Fibroblast of lung (primary cell): ENCODE data around the gene IL32. TPM values are rescaled to one million over a fixed set of nuclear protein-coding genes. Genes with fewer than 3 reads are reported as not detected.

ENCODE experiments used
- DNase-seq, 2 donors: peaks; one replicate each; pipeline versions ENCODE4 v3.0.0 to v3.0.0-alpha.2; 2010; ENCODE audit warnings: low read depth in 2 of 2
- H2AFZ ChIP-seq: 2 replicates; pipeline ENCODE4 v1.5.1; 2012; ENCODE audit warnings: low read length, control low read depth, inconsistent platforms
- H3K27ac ChIP-seq: 2 replicates; pipeline ENCODE4 v1.5.1; 2011; ENCODE audit warnings: low read length, control low read depth; ENCODE audit not compliant: insufficient read depth
- H3K27me3 ChIP-seq: 2 replicates; pipeline ENCODE4 v1.5.1; 2011; ENCODE audit warnings: mild to moderate bottlenecking, low read length; ENCODE audit not compliant: control insufficient read depth, insufficient read depth
- H3K36me3 ChIP-seq: 2 replicates; pipeline ENCODE4 v1.5.1; 2011; ENCODE audit warnings: low read length; ENCODE audit not compliant: control insufficient read depth, insufficient read depth
- H3K4me1 ChIP-seq: 2 replicates; pipeline ENCODE4 v1.5.1; 2011; ENCODE audit warnings: low read length; ENCODE audit not compliant: control insufficient read depth, insufficient read depth; ENCODE audit errors: extremely low read depth
- H3K4me2 ChIP-seq: 2 replicates; pipeline ENCODE4 v1.5.1; 2011; ENCODE audit warnings: low read length, control low read depth; ENCODE audit not compliant: insufficient read depth; ENCODE audit errors: extremely low read depth
- H3K4me3 ChIP-seq, 4 experiments: fragments of 200-600 bp in 1 of 4; sonication (generic) in 1 of 4; replicated peaks in 1 of 4; 2 replicates each; pipeline ENCODE4 v1.5.1; 2011 to 2016; ENCODE audit warnings: low read length in 4 of 4, low read depth in 3 of 4, mild to moderate bottlenecking in 3 of 4, control low read depth in 2 of 4, inconsistent platforms in 1 of 4, mixed read lengths in 1 of 4; ENCODE audit not compliant: insufficient read depth in 1 of 4; ENCODE audit errors: control extremely low read depth in 1 of 4
- H3K79me2 ChIP-seq: 2 replicates; pipeline ENCODE4 v1.5.1; 2012; ENCODE audit warnings: mild to moderate bottlenecking, low read length, inconsistent platforms; ENCODE audit not compliant: control insufficient read depth, insufficient read depth
- H3K9ac ChIP-seq: 2 replicates; pipeline ENCODE4 v1.5.1; 2011; ENCODE audit warnings: mild to moderate bottlenecking, low read length, control low read depth; ENCODE audit not compliant: insufficient read depth
- H3K9me3 ChIP-seq: 2 replicates; pipeline ENCODE4 v1.5.1; 2012; ENCODE audit warnings: low read depth, low read length; ENCODE audit not compliant: control insufficient read depth, insufficient read depth
- H4K20me1 ChIP-seq: 2 replicates; pipeline ENCODE4 v1.5.1; 2011; ENCODE audit warnings: low read length; ENCODE audit not compliant: control insufficient read depth, insufficient read depth; ENCODE audit errors: extremely low read depth
- EZH2 ChIP-seq: IDR thresholded peaks from 2 replicates; pipeline ENCODE4 v1.5.1; 2012; ENCODE audit warnings: low read length, control low read depth, mild to moderate bottlenecking; ENCODE audit errors: missing control alignments
- polyA plus RNA-seq, 2 donors: library from polyadenylated mRNA; depleted of rRNA in 1 of 2; stranded (reverse) in 1 of 2; unstranded in 1 of 2; fragments of >200 nt; gene quantifications; 2 replicates each; pipeline ENCODE4 v1.2.1, GENCODE V29; 2011 to 2012; ENCODE audit warnings: missing spikeins in 1 of 2
- total RNA-seq: library from RNA; depleted of rRNA; stranded (reverse); fragments of >200 nt; gene quantifications from 2 replicates; pipeline ENCODE4 v1.2.1, GENCODE V29; 2014
- TF ChIP-seq, protein P1 (sequence below), 2 donors: IDR thresholded peaks in 1 of 2; conservative IDR thresholded peaks in 1 of 2; 1 replicate in 1 of 2; 2 replicates in 1 of 2; pipeline ENCODE4 v1.5.1; 2011 to 2012; ENCODE audit warnings: low read length in 2 of 2, control low read depth in 1 of 2, inconsistent platforms in 1 of 2, low read depth in 1 of 2, mild to moderate bottlenecking in 1 of 2

Gene IL32
- total and polyA plus RNA-seq, 2 donors (not counting 1 experiment from before 2014, with no cell fraction given), result 4.1 to 5.1 TPM

DNA sequence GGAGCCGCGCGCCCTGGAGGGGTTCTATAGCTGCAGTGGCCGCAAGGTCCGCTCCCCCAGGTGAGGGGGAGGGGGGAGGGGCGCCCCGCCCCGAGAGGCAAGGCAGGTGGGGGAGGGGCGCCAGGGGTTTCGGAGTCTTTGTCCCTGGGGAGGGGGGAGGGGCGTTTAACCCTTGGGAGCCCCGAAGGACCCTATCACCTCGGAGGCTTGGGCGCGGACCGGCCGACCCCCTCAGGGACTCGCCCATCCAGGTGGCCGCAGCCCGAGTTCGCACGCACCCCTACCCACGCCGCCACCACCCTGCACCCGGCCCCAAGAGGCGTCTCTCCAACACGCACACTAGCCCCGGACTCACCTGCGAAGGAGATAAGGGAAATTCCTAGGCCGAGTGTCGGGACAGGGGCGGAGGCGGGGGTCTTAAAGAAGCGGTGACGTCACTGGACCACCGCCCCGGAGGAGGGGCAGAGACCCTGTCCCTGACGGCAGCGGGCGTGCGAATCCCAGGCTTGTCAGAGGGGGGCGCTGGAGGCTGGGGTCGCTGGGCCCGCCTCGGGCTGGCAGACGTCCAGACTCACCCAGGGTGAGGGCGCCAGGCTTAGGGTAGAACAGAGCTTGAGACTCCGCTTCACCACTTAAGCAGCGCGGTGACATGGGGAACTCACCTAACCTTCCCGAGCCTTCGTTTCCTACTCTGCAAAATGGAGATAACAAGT lies 47.5 kb upstream of the IL32 start, which contains the start of gene CLDN6:
Gene CLDN6, minus strand, starts transcription at position 390 of the 713 bp plus-strand sequence. CDS start 2,162 bp downstream, outside the sequence.
- no peak within 1 kb of the TSS for H3K4me2 ChIP-seq

DNA sequence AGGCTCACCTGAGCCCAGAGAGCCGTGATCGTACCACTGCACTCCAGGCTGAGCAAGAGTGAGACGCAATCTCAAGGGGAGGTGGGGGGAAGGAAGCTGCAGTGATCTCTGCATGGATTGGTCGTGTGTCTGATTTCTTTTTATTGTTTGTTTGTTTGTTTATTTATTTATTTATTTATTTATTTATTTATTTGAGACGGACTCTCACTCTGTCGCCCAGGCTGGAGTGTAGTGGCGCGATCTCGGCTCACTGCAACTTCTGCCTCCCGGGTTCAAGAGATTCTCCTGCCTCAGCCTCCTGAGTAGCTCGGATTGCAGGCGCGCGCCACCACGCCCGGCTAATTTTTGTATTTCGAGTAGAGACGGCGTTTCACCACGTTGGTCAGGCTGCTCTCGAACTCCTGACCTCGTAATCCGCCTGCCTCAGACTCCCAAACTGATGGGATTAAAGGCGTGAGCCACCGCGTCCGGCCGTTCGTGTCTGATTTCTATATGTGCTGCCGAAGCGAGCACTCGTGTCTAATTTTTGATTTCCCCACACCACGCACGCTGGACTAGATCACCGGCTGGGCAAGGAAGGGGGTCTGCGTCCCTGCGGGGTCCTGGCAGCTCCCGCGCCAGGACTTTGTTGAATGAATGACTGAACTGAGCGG lies 45.7 kb upstream of the IL32 start:
- H3K4me3 ChIP-seq, result peak overlapping the region; percentile 37 to 96 (median 50)
- no peak overlapping the region for H3K9ac ChIP-seq
- H3K27ac ChIP-seq, result peak overlapping the region; percentile 99
- H3K27me3 ChIP-seq, result no peaks in the 10 kb centered on the region
- H4K20me1 ChIP-seq, result no peaks in the 10 kb centered on the region
- H3K36me3 ChIP-seq, result peaks cover 11% of the 10 kb centered on the region
- peak overlapping the region; percentile 79 for H3K4me2 ChIP-seq
- TF ChIP-seq, protein P1, sequence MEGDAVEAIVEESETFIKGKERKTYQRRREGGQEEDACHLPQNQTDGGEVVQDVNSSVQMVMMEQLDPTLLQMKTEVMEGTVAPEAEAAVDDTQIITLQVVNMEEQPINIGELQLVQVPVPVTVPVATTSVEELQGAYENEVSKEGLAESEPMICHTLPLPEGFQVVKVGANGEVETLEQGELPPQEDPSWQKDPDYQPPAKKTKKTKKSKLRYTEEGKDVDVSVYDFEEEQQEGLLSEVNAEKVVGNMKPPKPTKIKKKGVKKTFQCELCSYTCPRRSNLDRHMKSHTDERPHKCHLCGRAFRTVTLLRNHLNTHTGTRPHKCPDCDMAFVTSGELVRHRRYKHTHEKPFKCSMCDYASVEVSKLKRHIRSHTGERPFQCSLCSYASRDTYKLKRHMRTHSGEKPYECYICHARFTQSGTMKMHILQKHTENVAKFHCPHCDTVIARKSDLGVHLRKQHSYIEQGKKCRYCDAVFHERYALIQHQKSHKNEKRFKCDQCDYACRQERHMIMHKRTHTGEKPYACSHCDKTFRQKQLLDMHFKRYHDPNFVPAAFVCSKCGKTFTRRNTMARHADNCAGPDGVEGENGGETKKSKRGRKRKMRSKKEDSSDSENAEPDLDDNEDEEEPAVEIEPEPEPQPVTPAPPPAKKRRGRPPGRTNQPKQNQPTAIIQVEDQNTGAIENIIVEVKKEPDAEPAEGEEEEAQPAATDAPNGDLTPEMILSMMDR (conservative IDR thresholded peaks at IDR 0.05 in 1 of 2, IDR thresholded peaks at IDR 0.05 in 1 of 2; ENCODE audit: low read depth in 1 of 2, low read length in 2 of 2), result no peak
- no peak for TF ChIP-seq EZH2
- H3K9me3 ChIP-seq, result no peaks in the 10 kb centered on the region
- H2AFZ ChIP-seq, result peak overlapping the region; percentile 52
- peaks cover 7% of the 10 kb centered on the region for H3K4me1 ChIP-seq
- peaks cover 2% of the 10 kb centered on the region for H3K79me2 ChIP-seq
- DNase-seq, result no peak

More for the DNA sequence above, 47.5 kb upstream of the IL32 start, which contains the start of gene CLDN6:
- H3K36me3 ChIP-seq, result peaks cover 11% of the 10 kb centered on the region
- DNase-seq, result no peak
- H4K20me1 ChIP-seq, result no peaks in the 10 kb centered on the region
- H3K4me1 ChIP-seq, result peaks cover 6% of the 10 kb centered on the region
- H3K27me3 ChIP-seq, result peaks cover 11% of the 10 kb centered on the region
- no peak within 1 kb of the TSS for H3K4me3 ChIP-seq
- H3K9me3 ChIP-seq, result no peaks in the 10 kb centered on the region
- no peak within 1 kb of the TSS for H2AFZ ChIP-seq
- H3K79me2 ChIP-seq, result peaks cover 2% of the 10 kb centered on the region
- no peak for TF ChIP-seq EZH2
- TF ChIP-seq, protein P1 (conservative IDR thresholded peaks at IDR 0.05 in 1 of 2, IDR thresholded peaks at IDR 0.05 in 1 of 2; ENCODE audit: low read depth in 1 of 2, low read length in 2 of 2), result peak; percentile 7 to 23
- H3K9ac ChIP-seq, result no peak within 1 kb of the TSS
- H3K27ac ChIP-seq, result no peak within 1 kb of the TSS

- H4K20me1 ChIP-seq, result no peaks in the 10 kb centered on the region
These were observed 45.2 kb upstream of the IL32 start, which contains the start of gene TNFRSF12A for GRCh38 chr16:3020247-3020603. Gene TNFRSF12A (plus strand): TSS chr16:3020368. CDS start chr16:3020398, 30 bp downstream.

More at GRCh38 chr16:3020247-3020603, 45.2 kb upstream of the IL32 start, which contains the start of gene TNFRSF12A:
- Histone ChIP-seq H3K4me1 (peaks cover 7% of the 10 kb centered on the region), H3K9ac (peak within 1 kb of the TSS; percentile 99), H3K4me3 (peak within 1 kb of the TSS; percentile 82 to 100 (median 96)), H3K27ac (peak within 1 kb of the TSS; percentile 99), H2AFZ (peak within 1 kb of the TSS; percentile 52), H3K79me2 (peaks cover 2% of the 10 kb centered on the region), H3K4me2 (peak within 1 kb of the TSS; percentile 86), H3K36me3 (peaks cover 11% of the 10 kb centered on the region), H3K9me3 (no peaks in the 10 kb centered on the region), H3K27me3 (no peaks in the 10 kb centered on the region)
- DNase-seq, result peak; percentile 56 to 72
- no peak for TF ChIP-seq EZH2
- TF ChIP-seq, protein P1 (conservative IDR thresholded peaks at IDR 0.05 in 1 of 2, IDR thresholded peaks at IDR 0.05 in 1 of 2; ENCODE audit: low read depth in 1 of 2, low read length in 2 of 2), result no peak
